DMS79 treated with DMSO at 0.1 percent for 48 hours (cell line): ENCODE data around the gene FBLN1.
A peak's percentile ranks its signal among the peaks of the same experiment; 100 is the strongest.
"Not testable (repeated sequence)": the region's sequence is repeated elsewhere in the genome, so short reads cannot be mapped to it uniquely, and the experiment has no call there.

Experiments used
- DNase-seq: peaks from one replicate; lab custom pipeline; 2025; lab: John Stamatoyannopoulos, UW

The FBLN1 gene

DNA sequence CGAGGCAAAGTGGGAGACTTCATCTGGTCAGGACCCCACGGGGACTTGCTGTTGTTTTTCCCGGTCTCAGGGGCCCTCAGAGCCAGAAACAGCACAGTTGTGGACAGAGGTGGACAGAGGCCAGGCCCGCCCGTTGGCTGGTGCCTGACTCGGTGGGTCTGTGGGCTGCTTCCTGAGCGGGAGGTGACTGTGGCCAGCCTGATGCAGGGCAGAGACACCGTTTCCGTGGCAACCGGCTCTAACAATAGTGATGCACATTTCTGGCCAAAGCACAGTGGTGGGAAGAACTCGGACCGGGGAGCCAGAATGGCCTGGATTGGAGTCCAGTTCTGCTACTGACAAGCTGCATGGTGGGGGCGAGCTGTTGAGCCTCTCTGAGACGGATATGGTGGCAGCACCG is 110.3 kb downstream of the FBLN1 start:
- DNase-seq, result no peak

GRCh38 chr22:45615364-45615763 is 112.7 kb downstream of the FBLN1 start:
- no peak for DNase-seq

- DNase-seq, result no peak
Measured at GRCh38 chr22:45616432-45616831, 113.7 kb downstream of the FBLN1 start.

- no peak for DNase-seq
Measured at GRCh38 chr22:45617948-45618347, 115.3 kb downstream of the FBLN1 start.

DNA sequence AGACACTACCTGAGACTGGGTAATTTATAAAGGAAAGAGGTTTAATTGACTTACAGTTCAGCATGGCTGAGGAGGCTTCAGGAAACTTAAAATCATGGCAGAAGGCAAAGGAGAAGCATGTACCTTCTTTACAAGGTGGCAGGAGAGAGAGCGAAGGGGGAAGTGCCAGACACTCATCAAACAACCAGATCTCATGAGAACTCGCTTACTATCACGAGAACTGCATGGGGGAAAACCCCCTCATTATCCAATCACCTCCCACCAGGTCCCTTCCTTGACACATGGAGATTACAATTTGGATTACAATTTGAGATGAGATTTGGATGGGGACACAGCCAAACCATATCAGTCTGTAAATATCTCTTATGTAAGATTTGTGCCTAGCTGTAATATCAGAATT is 118.0 kb downstream of the FBLN1 start:
- no peak for DNase-seq

GRCh38 chr22:45621836-45622600 is 119.3 kb downstream of the FBLN1 start:
- DNase-seq, result no peak

DNA sequence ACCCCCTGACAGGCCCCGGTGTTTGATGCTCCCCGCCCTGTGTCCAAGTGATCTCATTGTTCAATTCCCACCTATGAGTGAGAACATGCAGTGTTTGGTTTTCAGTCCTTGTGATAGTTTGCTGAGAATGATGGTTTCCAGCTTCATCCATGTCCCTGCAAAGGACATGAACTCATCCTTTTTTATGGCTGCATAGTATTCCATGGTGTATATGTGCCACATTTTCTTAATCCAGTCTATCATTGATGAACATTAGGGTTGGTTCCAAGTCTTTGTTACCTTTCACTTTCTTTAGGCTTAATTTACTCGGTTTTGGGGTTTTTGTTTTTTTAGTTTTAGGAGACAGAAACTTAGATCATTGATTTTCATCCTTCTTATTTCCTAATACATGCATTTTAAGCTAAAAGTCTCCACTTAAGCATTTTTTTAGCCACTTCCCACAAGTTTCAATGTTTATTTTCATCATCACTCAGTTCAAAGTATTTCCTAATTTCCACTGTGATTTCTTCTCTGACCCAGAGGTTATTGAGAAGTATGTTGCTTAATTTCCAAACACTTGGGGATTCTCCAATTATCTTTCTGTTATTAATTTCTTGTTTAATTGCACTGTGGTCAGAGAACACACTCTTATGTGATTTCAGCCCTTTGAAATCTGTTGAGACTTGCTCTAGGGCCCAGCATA is 120.9 kb downstream of the FBLN1 start:
- not testable (repeated sequence) for DNase-seq

- DNase-seq, result no peak
Measured at GRCh38 chr22:45626198-45626651, 123.5 kb downstream of the FBLN1 start.

GRCh38 chr22:45627489-45628233 is 125.0 kb downstream of the FBLN1 start:
- peak; percentile 43 for DNase-seq

DNA sequence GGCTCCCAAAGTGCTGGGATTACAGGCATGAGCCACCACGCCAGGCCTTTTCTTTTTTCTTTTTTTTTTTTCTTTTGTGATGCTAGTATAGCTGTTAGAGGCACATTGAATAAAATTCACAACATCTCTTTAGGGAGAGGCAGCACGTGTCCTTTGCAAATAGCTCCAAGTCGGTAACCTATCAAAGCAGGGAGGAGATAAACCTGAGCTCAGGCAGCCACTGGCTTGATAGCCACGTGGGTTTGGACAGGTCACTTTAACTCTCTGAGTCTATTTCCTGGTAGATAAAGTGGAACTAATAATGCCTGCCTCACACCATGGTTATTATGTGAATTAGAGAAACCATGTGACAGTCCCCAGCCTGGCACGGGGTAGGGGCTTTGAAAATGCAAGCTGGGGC is 125.8 kb downstream of the FBLN1 start:
- peak; percentile 9 for DNase-seq

DNA sequence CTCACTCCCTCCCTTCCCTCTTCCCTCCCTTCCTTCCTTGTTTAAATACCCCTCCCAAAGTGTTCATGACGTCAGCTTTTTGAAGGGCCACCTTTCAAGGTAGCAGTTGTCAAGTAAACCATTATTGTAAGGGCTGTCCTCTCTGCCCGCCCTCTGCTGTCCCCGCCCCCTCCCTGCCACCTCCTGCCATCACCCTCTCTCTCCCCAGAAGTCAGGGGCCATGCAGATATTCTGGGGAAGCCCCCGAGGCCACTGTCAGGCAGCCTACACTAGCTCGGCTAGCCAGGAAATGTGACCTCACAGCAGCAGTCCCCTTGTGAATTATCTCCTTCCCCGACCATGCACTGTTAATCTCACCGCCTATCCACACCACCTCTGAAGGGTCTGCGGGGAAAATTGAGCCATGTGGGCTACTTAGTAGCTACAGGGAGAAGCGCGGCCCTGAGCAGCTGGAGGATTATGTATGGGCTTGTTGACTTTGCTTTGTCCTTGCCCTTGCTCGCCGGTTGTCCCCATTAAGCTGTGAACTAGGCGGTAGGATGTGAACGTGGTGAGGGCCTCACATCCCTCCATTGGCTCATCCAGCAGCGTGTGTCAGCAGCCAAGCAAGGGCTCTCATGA is 126.9 kb downstream of the FBLN1 start:
- no peak for DNase-seq

DNA sequence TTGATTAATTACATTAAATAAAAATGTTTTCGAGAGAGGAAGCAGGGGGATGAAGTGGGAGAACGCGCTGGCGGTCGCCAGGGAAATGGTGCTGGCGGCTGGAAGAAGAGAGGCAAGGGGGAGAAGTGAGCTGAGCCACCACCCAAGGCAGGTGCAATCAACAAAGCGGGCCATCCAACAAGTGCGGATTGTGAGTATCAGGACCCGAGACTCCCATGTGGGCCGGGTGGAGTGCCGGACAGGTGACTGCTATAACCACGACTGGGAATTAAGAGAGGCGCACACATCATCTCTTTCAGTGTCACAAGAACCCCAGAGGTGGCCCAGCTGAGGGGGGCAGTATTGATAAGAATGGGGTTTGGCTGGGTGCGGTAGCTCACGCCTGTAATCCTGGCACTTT is 127.8 kb downstream of the FBLN1 start:
- DNase-seq, result no peak

GRCh38 chr22:45631140-45631840 is 128.6 kb downstream of the FBLN1 start:
- no peak for DNase-seq

DNA sequence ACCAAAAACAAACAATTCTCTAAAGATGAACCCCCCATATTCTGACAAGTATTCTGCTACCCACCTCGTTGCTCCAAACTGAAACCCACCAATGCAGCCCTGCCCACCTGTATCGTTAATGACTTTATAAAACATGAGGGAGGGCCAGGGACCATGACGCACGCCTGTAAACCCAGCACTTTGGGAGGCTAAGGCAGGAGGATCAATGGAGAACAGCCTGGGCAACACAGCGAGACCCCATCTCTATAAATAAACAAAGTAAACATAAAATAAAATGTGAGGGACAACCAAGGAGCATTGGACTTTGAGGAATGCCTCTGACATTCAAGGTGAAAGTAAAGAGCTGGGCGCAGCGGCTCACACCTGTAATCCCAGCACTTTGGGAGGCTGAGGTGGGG is 129.2 kb downstream of the FBLN1 start:
- DNase-seq, result no peak

- DNase-seq, result no peak
Measured at GRCh38 chr22:45632791-45633515, 130.3 kb downstream of the FBLN1 start.

- no peak for DNase-seq
Measured at GRCh38 chr22:45636683-45637082, 134.0 kb downstream of the FBLN1 start.

DNA sequence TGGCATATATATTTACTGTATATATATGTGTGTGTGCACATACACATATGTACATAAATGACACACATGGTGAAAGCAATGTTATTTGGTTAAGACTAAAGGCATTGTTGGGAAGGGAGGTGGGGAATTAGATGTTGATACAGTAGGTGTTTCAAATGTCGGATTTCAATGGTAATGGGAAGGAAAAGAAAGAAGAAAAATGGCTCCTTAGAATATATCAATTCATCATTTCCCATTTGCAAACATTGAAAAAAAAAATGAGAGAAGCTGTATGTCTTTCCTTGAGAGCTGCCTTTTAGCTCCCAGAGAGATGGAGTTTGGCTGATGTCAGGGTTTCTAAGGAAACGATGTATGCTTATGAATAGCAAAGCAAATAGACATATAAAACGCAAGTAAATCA is 135.5 kb downstream of the FBLN1 start:
- peak; percentile 86 for DNase-seq

- peak; percentile 86 for DNase-seq
Measured at GRCh38 chr22:45638834-45639746, 136.4 kb downstream of the FBLN1 start.

DNA sequence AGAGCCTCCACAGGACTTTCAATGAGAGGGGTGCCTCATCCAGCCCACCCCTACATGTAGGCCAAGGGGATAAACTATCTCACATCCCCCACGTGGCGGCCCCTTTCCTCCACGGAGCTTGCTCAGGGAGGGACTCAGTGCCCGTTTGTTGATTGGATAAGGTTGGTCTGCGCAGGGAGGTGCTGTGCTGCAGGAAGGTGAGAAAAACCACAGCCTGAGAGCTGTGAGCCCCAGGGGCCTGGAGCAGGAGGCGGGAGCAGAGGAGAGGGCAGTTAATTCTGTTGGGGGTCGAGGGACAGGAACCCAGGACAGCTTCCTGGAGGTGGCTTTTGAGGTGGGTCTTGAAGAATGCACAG is 137.0 kb downstream of the FBLN1 start:
- no peak for DNase-seq

DNA sequence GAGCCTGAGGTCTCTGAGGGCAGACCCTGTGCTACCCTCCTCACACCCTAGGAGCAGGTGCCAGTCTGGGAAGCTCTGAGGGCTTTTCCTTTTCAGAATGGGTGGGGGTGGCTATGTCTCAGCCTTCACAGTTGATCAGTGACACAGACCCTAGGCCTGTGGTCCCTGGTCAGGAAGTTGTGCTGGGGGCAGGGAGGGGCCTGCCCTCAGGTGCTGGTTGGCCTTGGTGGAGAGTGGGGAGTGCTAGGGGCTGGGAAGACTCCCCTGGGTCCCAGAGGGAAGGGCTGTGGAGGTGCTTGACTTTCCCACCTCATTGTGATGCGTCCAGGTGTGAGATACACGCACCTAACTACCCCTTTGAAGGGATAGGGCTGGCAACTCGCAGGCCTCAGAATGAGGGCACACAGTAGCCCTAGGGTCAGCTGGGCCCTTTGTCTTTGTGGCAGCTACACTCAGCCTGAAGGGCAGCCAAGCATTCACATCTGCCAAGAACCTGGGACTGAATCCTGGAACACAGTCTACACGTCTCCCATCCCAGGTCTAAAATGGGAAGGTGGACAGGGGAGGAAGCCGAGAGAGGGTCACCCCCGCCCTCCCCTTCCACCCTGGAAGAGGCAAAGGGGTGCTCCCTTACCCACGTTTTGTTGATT is 137.7 kb downstream of the FBLN1 start:
- DNase-seq, result no peak
